ENCODE measurements around the gene CDK4. TPM values are rescaled to one million over a fixed set of nuclear protein-coding genes. Genes with fewer than 3 reads are reported as not detected.
A peak's percentile ranks its signal among the peaks of the same experiment; 100 is the strongest.

The CDK4 gene
- total RNA-seq, 1 experiment from 2014 or later, result 156 TPM

DNA sequence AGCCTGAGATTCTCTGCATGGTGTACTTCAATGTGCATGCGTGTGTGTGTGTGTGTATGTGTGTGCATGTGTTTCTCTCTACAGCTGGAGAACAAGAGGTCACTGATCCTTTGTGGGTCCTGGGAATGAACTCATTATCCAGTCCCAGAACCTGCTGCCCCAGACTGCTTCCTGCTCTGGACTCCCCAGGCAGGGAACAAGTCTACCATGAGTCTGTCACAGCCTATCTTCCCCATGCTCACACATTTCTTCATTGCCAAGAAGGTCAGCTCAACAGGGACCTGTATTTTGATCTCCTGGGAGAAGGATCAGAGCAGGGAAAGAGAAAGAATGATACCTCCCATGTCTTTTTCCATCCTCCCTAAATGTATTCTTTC, 10.7 kb downstream of the CDK4 start:
- no peak overlapping the region for H3K27ac ChIP-seq
- no peak for DNase-seq
- intact Hi-C loops (cut with micrococcal nuclease; ENCODE audit: unreplicated experiment), result no loop called here
- no peaks in the 10 kb centered on the region for H3K36me3 ChIP-seq (ENCODE audit: low read depth)
- H3K79me2 ChIP-seq (ENCODE audit: low read depth), result peaks cover 5% of the 10 kb centered on the region
- peaks cover 8% of the 10 kb centered on the region; the same call in 1 of the 2 replicates for H3K27me3 ChIP-seq (ENCODE audit: insufficient read depth, low read depth)
- no peak overlapping the region for H2AFZ ChIP-seq
- H3K9me2 ChIP-seq (ENCODE audit: insufficient read depth), result no peaks in the 10 kb centered on the region
- ChIA-PET POLR2A (ENCODE audit: unreplicated experiment) (interaction anchor here (0.6 to 0.7 kb wide), 2 partner anchors 18 to 283 kb away, joined by 3 read pairs; no protein-coding TSS in a partner anchor), CTCF (no interaction called here)
- no TSS peak for BruUV-seq (replicated peaks)
- no peaks in the 10 kb centered on the region for H4K20me1 ChIP-seq (ENCODE audit: insufficient read depth)
- peak overlapping the region; percentile 30; the same call in 1 of the 2 replicates for H3K4me2 ChIP-seq
- H3K4me3 ChIP-seq, result no peak overlapping the region
- no peaks in the 10 kb centered on the region for H3K9me3 ChIP-seq (ENCODE audit: insufficient read depth, low read depth)
- peaks cover 17% of the 10 kb centered on the region for H3F3A ChIP-seq (ENCODE audit: insufficient read depth, low read depth)
- TF ChIP-seq CTCF (conservative IDR thresholded peaks at IDR 0.05) (no peak), EZH2 (IDR thresholded peaks at IDR 0.05; ENCODE audit: low read depth) (no peak)
- H3K4me1 ChIP-seq (replicated peaks; ENCODE audit: insufficient read depth), result peaks cover 13% of the 10 kb centered on the region

DNA sequence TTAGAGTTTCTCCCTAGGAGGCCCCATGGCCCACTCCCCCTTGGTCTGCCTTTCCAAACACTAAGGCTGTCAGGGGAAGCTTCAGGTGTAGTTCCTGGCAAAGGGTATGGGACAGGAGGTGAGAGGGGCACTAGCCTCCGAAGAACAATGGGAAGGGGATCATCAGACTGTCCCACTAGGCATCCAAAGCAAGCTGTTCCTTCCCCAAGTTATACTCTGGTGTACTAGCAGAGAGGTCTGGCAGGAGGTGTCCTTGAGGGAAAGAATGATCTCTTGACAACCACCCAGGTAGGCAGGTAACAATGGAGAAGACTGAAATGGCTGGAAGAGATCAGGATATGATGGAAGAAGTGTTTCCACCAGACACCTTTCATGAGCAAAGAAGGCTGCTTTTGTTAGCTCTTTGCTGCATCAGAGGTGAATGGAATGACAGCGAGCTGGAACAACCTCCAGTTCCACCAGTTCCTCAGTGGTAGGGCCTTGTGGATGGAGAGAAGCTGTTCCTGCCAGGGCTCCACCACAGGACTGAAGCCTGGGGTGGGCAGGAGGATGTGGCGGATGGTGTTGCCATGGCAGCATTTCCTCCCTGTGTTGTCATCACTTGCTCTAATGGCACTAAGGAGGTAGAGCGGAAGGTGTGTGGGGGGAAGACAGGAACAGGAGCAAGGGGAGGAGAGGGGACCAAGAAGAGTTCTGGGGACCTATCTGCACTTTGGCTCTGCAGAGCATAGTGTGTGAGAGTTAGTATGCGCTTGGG, 11.3 kb downstream of the CDK4 start:
- no TSS peak for BruUV-seq (replicated peaks)
- Histone ChIP-seq H3K9me2 (ENCODE audit: insufficient read depth) (no peaks in the 10 kb centered on the region), H3K4me1 (replicated peaks; ENCODE audit: insufficient read depth) (peaks cover 10% of the 10 kb centered on the region), H3K4me3 (no peak overlapping the region), H3K27ac (no peak overlapping the region), H3K36me3 (ENCODE audit: low read depth) (no peaks in the 10 kb centered on the region), H4K20me1 (ENCODE audit: insufficient read depth) (no peaks in the 10 kb centered on the region), H2AFZ (no peak overlapping the region), H3K4me2 (no peak overlapping the region), H3K79me2 (ENCODE audit: low read depth) (peaks cover 5% of the 10 kb centered on the region), H3K27me3 (ENCODE audit: insufficient read depth, low read depth) (peaks cover 10% of the 10 kb centered on the region; the same call in 1 of the 2 replicates), H3K9me3 (ENCODE audit: insufficient read depth, low read depth) (no peaks in the 10 kb centered on the region), H3F3A (ENCODE audit: insufficient read depth, low read depth) (peaks cover 12% of the 10 kb centered on the region; the same call in 1 of the 2 replicates)
- intact Hi-C loops (cut with micrococcal nuclease; ENCODE audit: unreplicated experiment), result no loop called here
- DNase-seq, result no peak
- POLR2A ChIA-PET (ENCODE audit: unreplicated experiment), result interaction anchor here (0.6 to 0.7 kb wide), 2 partner anchors 19 to 282 kb away, joined by 3 read pairs; no protein-coding TSS in a partner anchor
- no peak for TF ChIP-seq CTCF (conservative IDR thresholded peaks at IDR 0.05)
- no peak for TF ChIP-seq EZH2 (IDR thresholded peaks at IDR 0.05; ENCODE audit: low read depth)
- CTCF ChIA-PET, result no interaction called here

GRCh38 chr12:57739914-57740538, 12.1 kb downstream of the CDK4 start:
- Histone ChIP-seq H3K36me3 (ENCODE audit: low read depth) (no peaks in the 10 kb centered on the region), H3K79me2 (ENCODE audit: low read depth) (no peaks in the 10 kb centered on the region), H3K9me3 (ENCODE audit: insufficient read depth, low read depth) (no peaks in the 10 kb centered on the region), H3K4me3 (no peak overlapping the region), H4K20me1 (ENCODE audit: insufficient read depth) (no peaks in the 10 kb centered on the region), H3K9me2 (ENCODE audit: insufficient read depth) (no peaks in the 10 kb centered on the region), H2AFZ (no peak overlapping the region), H3K27ac (no peak overlapping the region), H3K4me2 (no peak overlapping the region), H3K27me3 (ENCODE audit: insufficient read depth, low read depth) (peaks cover 14% of the 10 kb centered on the region), H3F3A (ENCODE audit: insufficient read depth, low read depth) (peaks cover 9% of the 10 kb centered on the region; the same call in 1 of the 2 replicates), H3K4me1 (replicated peaks; ENCODE audit: insufficient read depth) (peaks cover 8% of the 10 kb centered on the region; the same call in 1 of the 2 replicates)
- intact Hi-C loops (cut with micrococcal nuclease; ENCODE audit: unreplicated experiment), result no loop called here
- TF ChIP-seq CTCF (conservative IDR thresholded peaks at IDR 0.05) (no peak), EZH2 (IDR thresholded peaks at IDR 0.05; ENCODE audit: low read depth) (no peak)
- DNase-seq, result no peak
- POLR2A ChIA-PET (ENCODE audit: unreplicated experiment), result no interaction called here
- CTCF ChIA-PET, result interaction anchor here (1.0 kb wide), 1 partner anchor 281 kb away, joined by 3 read pairs; the partner anchor contains the start of gene GLI1
- no TSS peak for BruUV-seq (replicated peaks)

Measured in PC-9 (cell line).